Fibroblast of lung (primary cell): ENCODE data around the gene SERPINB2. TPM values are rescaled to one million over a fixed set of nuclear protein-coding genes. Genes with fewer than 3 reads are reported as not detected.
A peak's percentile ranks its signal among the peaks of the same experiment; 100 is the strongest.

Source experiments
- DNase-seq, 2 donors: peaks; one replicate each; pipeline versions ENCODE4 v3.0.0 to v3.0.0-alpha.2; 2010; ENCODE audit warnings: low read depth in 2 of 2
- H2AFZ ChIP-seq: 2 replicates; pipeline ENCODE4 v1.5.1; 2012; ENCODE audit warnings: low read length, control low read depth, inconsistent platforms
- H3K27ac ChIP-seq: 2 replicates; pipeline ENCODE4 v1.5.1; 2011; ENCODE audit warnings: low read length, control low read depth; ENCODE audit not compliant: insufficient read depth
- H3K27me3 ChIP-seq: 2 replicates; pipeline ENCODE4 v1.5.1; 2011; ENCODE audit warnings: mild to moderate bottlenecking, low read length; ENCODE audit not compliant: control insufficient read depth, insufficient read depth
- H3K36me3 ChIP-seq: 2 replicates; pipeline ENCODE4 v1.5.1; 2011; ENCODE audit warnings: low read length; ENCODE audit not compliant: control insufficient read depth, insufficient read depth
- H3K4me1 ChIP-seq: 2 replicates; pipeline ENCODE4 v1.5.1; 2011; ENCODE audit warnings: low read length; ENCODE audit not compliant: control insufficient read depth, insufficient read depth; ENCODE audit errors: extremely low read depth
- H3K4me2 ChIP-seq: 2 replicates; pipeline ENCODE4 v1.5.1; 2011; ENCODE audit warnings: low read length, control low read depth; ENCODE audit not compliant: insufficient read depth; ENCODE audit errors: extremely low read depth
- H3K4me3 ChIP-seq, 4 experiments: fragments of 200-600 bp in 1 of 4; sonication (generic) in 1 of 4; replicated peaks in 1 of 4; 2 replicates each; pipeline ENCODE4 v1.5.1; 2011 to 2016; ENCODE audit warnings: low read length in 4 of 4, low read depth in 3 of 4, mild to moderate bottlenecking in 3 of 4, control low read depth in 2 of 4, inconsistent platforms in 1 of 4, mixed read lengths in 1 of 4; ENCODE audit not compliant: insufficient read depth in 1 of 4; ENCODE audit errors: control extremely low read depth in 1 of 4
- H3K79me2 ChIP-seq: 2 replicates; pipeline ENCODE4 v1.5.1; 2012; ENCODE audit warnings: mild to moderate bottlenecking, low read length, inconsistent platforms; ENCODE audit not compliant: control insufficient read depth, insufficient read depth
- H3K9ac ChIP-seq: 2 replicates; pipeline ENCODE4 v1.5.1; 2011; ENCODE audit warnings: mild to moderate bottlenecking, low read length, control low read depth; ENCODE audit not compliant: insufficient read depth
- H3K9me3 ChIP-seq: 2 replicates; pipeline ENCODE4 v1.5.1; 2012; ENCODE audit warnings: low read depth, low read length; ENCODE audit not compliant: control insufficient read depth, insufficient read depth
- H4K20me1 ChIP-seq: 2 replicates; pipeline ENCODE4 v1.5.1; 2011; ENCODE audit warnings: low read length; ENCODE audit not compliant: control insufficient read depth, insufficient read depth; ENCODE audit errors: extremely low read depth
- CTCF ChIP-seq, 2 donors: IDR thresholded peaks in 1 of 2; conservative IDR thresholded peaks in 1 of 2; 1 replicate in 1 of 2; 2 replicates in 1 of 2; pipeline ENCODE4 v1.5.1; 2011 to 2012; ENCODE audit warnings: low read length in 2 of 2, control low read depth in 1 of 2, inconsistent platforms in 1 of 2, low read depth in 1 of 2, mild to moderate bottlenecking in 1 of 2
- EZH2 ChIP-seq: IDR thresholded peaks from 2 replicates; pipeline ENCODE4 v1.5.1; 2012; ENCODE audit warnings: low read length, control low read depth, mild to moderate bottlenecking; ENCODE audit errors: missing control alignments
- polyA plus RNA-seq, 2 donors: library from polyadenylated mRNA; depleted of rRNA in 1 of 2; stranded (reverse) in 1 of 2; unstranded in 1 of 2; fragments of >200 nt; gene quantifications; 2 replicates each; pipeline ENCODE4 v1.2.1, GENCODE V29; 2011 to 2012; ENCODE audit warnings: missing spikeins in 1 of 2
- total RNA-seq: library from RNA; depleted of rRNA; stranded (reverse); fragments of >200 nt; gene quantifications from 2 replicates; pipeline ENCODE4 v1.2.1, GENCODE V29; 2014

Gene SERPINB2
- total and polyA plus RNA-seq, 2 donors (not counting 1 experiment from before 2014, with no cell fraction given): 12.1 to 25.0 TPM

DNA sequence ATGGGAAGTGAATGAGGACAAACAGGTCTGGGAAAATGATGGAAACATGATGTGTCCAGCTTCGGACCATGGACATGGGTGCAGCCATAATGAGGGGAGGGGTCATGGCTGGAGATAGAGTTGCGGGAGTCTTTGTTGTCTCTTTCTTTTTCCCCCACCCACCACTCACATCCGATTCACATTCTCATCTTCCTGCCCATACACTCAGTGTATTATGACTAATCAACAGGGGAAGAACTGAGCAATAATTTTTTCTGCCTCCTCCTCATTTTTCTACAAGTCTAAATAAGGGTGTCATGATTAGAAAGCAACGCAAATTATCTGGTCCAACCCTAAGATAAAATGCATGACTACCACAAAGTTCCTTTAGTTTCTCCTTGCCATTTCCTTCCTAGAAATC, 5.7 kb upstream of the SERPINB2 start:
- Histone ChIP-seq H3K9ac (no peak overlapping the region), H3K4me1 (peaks cover 7% of the 10 kb centered on the region), H3K27ac (peak overlapping the region; percentile 57), H3K9me3 (no peaks in the 10 kb centered on the region), H2AFZ (no peak overlapping the region), H4K20me1 (no peaks in the 10 kb centered on the region), H3K27me3 (no peaks in the 10 kb centered on the region), H3K79me2 (no peaks in the 10 kb centered on the region), H3K4me3 (no peak overlapping the region), H3K4me2 (no peak overlapping the region), H3K36me3 (no peaks in the 10 kb centered on the region)
- peak in 1 of 2 donors; percentile 47 for DNase-seq
- TF ChIP-seq EZH2 (no peak), CTCF (conservative IDR thresholded peaks at IDR 0.05 in 1 of 2, IDR thresholded peaks at IDR 0.05 in 1 of 2; ENCODE audit: low read depth in 1 of 2, low read length in 2 of 2) (no peak)

- Histone ChIP-seq H3K79me2 (no peaks in the 10 kb centered on the region), H3K4me2 (peak overlapping the region; percentile 46), H2AFZ (no peak overlapping the region), H4K20me1 (no peaks in the 10 kb centered on the region), H3K36me3 (no peaks in the 10 kb centered on the region), H3K9ac (no peak overlapping the region), H3K27me3 (no peaks in the 10 kb centered on the region), H3K9me3 (no peaks in the 10 kb centered on the region), H3K4me3 (no peak overlapping the region), H3K27ac (peak overlapping the region; percentile 57), H3K4me1 (peaks cover 7% of the 10 kb centered on the region)
- TF ChIP-seq EZH2 (no peak), CTCF (conservative IDR thresholded peaks at IDR 0.05 in 1 of 2, IDR thresholded peaks at IDR 0.05 in 1 of 2; ENCODE audit: low read depth in 1 of 2, low read length in 2 of 2) (no peak)
- peak; percentile 88 to 95 for DNase-seq
These were observed 5.0 kb upstream of the SERPINB2 start for GRCh38 chr18:63882333-63883141.

DNA sequence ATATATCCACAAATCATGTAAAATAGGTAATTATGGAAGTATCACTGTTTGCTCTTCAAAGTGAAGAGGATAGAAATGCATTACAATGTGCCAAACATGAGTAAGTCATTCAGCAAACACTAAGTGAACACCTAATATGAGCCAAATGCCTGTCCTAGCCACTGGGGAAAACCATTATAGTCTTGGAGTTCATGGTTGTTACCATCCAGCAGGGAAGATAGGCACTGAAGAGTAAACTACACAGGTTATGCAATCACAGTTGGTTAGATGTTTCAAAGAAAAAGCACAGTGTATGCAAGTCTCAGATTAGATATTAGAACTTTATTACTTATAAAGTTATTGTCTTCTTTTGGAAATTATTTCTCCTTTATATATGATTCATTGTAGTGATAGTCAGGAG, 3.9 kb upstream of the SERPINB2 start:
- Histone ChIP-seq H2AFZ (no peak overlapping the region), H3K36me3 (no peaks in the 10 kb centered on the region), H3K27ac (no peak overlapping the region), H3K4me3 (no peak overlapping the region), H3K4me2 (no peak overlapping the region), H3K9me3 (no peaks in the 10 kb centered on the region), H3K79me2 (no peaks in the 10 kb centered on the region), H3K9ac (no peak overlapping the region), H3K4me1 (peaks cover 9% of the 10 kb centered on the region), H4K20me1 (no peaks in the 10 kb centered on the region), H3K27me3 (no peaks in the 10 kb centered on the region)
- DNase-seq: no peak
- TF ChIP-seq CTCF (conservative IDR thresholded peaks at IDR 0.05 in 1 of 2, IDR thresholded peaks at IDR 0.05 in 1 of 2; ENCODE audit: low read depth in 1 of 2, low read length in 2 of 2) (no peak), EZH2 (no peak)
